T-helper 22 cell (primary cell): Measurements from ENCODE around the gene INPP5A.

Experiments
- DNase-seq: peaks from one replicate; pipeline ENCODE4 v3.0.0-alpha.2; 2020; ENCODE audit warnings: low read depth

Gene INPP5A

GRCh38 chr10:132628966-132629900 is 91.6 kb downstream of the INPP5A start:
- no peak for DNase-seq

DNA sequence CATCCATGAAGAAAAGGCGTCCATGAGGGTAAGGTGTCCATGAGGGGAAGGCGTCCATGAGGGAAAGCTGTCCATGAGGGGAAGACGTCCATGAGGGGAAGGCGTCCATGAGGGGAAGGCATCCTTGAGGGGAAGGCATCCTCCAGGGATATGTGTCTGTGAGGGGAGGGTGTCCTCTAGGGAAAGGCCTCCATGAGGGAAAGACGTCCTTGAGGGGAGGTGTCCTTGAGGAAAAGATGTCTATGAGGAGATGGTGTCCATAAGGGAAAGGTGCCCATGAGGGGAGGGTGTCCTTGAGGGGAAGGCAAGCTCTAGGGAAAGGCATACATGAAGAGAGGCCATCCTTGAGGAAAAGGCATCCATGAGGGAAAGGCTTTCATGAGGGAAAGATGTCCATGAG is 92.6 kb downstream of the INPP5A start:
- DNase-seq: no peak

- no peak for DNase-seq
Measured at GRCh38 chr10:132630666-132631337, 93.2 kb downstream of the INPP5A start.

- DNase-seq: no peak
Measured at GRCh38 chr10:132631338-132631735, 93.8 kb downstream of the INPP5A start.

DNA sequence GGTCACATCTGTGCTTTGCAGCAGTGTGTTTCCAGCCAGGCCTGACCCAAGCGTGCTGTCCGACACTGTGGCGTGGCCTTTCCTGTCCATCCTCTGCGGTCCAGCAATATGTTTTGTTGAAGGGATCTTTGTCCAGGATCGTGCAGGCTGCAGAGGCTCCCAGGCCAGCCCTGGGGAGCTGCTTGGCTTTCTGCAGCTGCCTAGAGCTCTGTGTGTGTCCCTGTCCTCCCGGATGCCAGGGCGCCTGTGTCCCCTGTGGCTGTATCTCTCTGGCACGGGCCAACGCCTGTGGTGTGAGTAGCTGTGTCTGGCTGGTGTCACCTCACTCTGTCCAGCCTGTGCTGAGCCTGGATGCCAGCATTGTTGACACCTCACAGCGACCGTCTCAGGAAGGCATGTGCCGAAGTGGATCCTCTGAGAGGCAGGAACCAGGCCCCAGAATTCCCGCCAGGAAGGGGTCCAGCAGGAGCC is 94.5 kb downstream of the INPP5A start:
- no peak for DNase-seq

DNA sequence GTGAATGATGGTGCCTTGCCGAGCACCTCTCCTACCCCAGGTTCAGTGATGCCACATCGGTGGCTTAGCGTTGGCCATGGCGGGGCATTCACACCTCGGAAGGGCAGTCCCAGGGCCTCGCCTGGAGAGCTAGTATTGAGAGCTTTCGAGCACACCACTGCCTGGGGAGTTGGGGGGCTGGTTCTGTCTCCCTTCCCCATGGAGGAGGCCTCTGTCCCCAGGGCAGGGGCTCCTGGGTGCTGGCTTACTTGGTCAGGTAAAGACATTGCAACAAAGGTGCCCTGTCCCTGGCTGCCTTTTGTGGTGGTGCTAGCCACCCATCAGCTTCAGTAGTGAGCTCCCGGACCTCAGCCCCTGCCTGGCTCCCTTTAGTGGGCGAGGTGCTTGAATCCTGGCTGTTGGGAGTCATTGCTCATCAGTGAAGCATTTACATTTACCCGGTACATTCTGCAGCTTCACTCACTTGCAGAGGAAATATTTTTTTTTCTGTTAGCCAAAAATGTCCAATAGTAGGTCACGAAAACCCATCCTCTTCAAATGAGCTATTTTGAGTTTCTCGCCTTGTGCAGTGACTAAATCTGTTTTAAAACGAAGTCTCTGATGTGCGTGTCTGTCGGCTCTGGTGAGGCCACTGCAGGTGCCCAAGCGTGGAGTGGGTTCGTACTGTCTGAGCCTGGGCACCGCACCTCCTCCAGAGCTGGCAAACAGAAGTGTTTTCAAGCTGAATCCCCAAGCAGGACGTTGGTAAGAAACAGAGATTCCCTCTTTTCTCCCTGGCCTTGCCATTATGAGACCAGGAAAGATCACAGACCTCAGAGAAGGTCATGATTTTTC is 95.5 kb downstream of the INPP5A start:
- DNase-seq: no peak

GRCh38 chr10:132634241-132634946 is 96.8 kb downstream of the INPP5A start:
- no peak for DNase-seq

GRCh38 chr10:132634947-132635271 is 97.3 kb downstream of the INPP5A start:
- no peak for DNase-seq

DNA sequence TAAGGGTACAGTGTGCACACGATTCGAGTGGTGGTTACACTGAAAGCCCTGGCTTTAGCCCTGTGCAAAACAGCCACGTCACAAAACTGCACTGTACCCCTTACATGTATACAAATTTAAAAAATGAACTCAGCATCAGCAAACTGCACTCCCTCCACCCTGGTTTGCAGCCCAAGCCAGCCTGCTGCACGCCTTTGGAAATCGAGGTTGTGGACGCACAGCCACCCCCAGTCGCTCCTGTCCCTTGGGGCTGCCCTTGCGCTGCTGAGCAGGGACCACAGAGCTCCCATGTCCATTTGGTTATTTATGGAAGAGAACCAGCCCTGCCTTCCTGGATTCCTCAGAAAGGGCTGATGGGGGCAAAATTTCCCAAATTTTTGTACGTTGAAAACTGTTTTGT is 98.8 kb downstream of the INPP5A start:
- no peak for DNase-seq

DNA sequence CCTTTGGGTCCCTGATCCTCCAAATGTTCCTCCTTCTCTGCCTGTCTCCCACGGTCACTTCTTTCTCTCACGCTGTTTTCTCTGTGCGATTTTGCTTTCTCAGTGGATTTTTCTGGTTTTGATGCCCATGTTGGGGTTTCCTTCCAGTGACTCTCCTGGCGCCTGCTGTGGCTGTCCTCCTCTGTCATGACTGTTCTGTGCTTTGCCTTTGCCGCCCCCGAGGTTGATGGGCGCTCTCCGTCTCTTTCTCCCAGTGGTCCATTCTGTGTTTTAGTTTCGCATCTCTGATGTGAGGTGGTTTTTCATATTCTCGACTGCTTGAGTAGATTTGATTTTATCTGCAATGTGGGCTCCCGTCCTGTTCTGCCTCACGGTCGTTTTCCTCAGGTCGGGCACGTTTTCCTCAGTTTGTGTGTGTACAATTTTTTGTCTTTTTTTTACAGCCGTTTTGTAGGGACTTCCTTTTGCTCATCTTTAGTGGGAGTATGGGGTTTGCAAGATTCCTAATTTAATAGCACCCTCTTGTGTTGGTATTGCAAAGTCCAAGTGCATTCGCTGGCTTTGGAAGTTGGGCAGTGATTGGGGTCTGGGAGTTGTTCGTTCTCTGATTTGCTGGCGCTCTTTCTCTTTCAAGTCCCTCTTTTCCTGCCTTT is 100.0 kb downstream of the INPP5A start:
- no peak for DNase-seq

GRCh38 chr10:132638130-132638515 is 100.5 kb downstream of the INPP5A start:
- no peak for DNase-seq

GRCh38 chr10:132639470-132639869 is 101.9 kb downstream of the INPP5A start:
- no peak for DNase-seq

DNA sequence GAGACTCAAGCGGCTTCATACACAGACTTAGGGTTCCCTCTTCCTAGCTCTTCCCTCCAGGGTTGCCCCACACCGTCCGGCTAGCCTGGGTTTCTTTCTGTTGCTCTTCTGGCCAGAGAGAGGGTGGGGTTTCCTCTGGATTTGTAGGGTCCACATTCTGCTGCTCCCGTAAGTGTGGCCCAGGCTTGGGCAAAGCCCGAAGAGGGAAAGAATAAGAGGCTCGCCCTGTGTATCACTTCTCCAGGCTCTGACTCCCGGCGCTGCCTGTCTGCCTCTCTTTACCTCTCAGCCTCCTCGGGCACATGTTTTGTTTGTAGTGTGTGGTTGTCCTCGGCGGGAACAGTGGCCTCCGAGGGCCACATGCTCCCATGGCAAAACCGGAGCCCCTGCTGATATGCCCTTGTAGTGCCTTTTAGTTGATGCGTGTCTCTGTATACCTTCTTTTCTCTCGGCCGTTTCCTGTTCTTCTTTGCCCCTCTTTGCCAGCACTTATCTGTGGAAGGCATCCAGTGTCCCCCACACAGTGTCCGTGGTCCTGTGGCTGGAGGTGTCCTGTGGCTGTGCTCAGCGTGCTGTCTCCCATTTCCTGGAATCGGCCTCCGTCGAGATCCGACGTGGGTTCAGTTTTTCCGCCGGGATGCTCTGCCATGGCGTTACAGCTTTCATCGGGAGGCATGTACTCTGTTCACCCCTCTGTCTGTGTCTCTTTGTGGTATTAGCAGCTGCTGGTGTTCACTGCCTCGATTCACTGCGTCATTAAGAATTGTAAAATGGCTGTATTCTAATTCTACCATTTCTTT is 102.9 kb downstream of the INPP5A start:
- no peak for DNase-seq

DNA sequence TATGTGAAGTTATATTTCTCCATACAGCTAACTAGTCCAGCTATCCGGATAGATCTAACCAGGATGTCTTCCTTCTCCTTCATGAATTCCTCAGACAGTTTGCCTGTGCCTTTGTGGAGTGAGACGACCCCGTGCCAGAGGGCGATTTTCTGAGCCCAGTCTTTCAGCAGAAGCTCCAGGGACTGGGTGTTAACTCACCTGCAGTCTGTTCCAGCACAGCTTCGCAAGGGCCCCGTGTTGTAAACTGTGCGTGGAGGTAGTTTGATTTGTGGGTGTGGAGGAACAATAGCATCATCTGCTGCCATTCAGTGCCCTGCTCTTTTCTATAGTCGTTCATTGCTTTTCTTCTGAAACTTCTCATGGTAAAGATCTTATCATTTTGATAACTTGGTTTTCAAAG is 103.8 kb downstream of the INPP5A start:
- no peak for DNase-seq

- DNase-seq: no peak
Measured at GRCh38 chr10:132641966-132642731, 104.6 kb downstream of the INPP5A start.

GRCh38 chr10:132642732-132643008 is 105.1 kb downstream of the INPP5A start:
- DNase-seq: no peak

- DNase-seq: no peak
Measured at GRCh38 chr10:132643709-132644526, 106.3 kb downstream of the INPP5A start.

GRCh38 chr10:132644527-132645246 is 107.1 kb downstream of the INPP5A start:
- DNase-seq: no peak

DNA sequence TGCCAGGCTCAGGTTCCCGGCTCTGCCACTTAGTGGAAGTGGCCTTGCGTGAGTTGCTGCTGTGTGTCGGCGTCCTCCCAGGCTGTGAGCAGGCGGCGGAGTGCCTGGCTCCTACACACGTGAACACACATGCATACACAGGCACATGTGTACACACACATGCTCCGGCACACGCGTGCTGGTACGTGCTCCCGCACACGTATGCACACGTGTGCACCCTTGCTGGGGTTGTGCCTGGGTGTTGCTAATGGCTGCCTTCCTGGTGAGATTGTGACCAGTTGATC is 107.6 kb downstream of the INPP5A start:
- no peak for DNase-seq
